ENCODE data around the gene ECHS1.

ECHS1 gene

GRCh38 chr10:133343558-133343957, 29.6 kb downstream of the ECHS1 start:
- DNase-seq (ENCODE audit: low read depth in 1 of 2, low spot score in 1 of 2) = no peak

GRCh38 chr10:133342942-133343341, 30.2 kb downstream of the ECHS1 start:
- no peak for DNase-seq (ENCODE audit: low read depth in 1 of 2, low spot score in 1 of 2)

- no peak for DNase-seq (ENCODE audit: low read depth in 1 of 2, low spot score in 1 of 2)
These were observed 31.2 kb downstream of the ECHS1 start for GRCh38 chr10:133341983-133342382.

GRCh38 chr10:133339708-133340380, 33.3 kb downstream of the ECHS1 start:
- no peak for DNase-seq (ENCODE audit: low read depth in 1 of 2, low spot score in 1 of 2)

GRCh38 chr10:133338080-133339071, 34.8 kb downstream of the ECHS1 start:
- no peak for DNase-seq (ENCODE audit: low read depth in 1 of 2, low spot score in 1 of 2)

GRCh38 chr10:133337370-133337725, 35.8 kb downstream of the ECHS1 start:
- DNase-seq (ENCODE audit: low read depth in 1 of 2, low spot score in 1 of 2) = no peak

- peak in 1 of 2 donors; percentile 53 for DNase-seq (ENCODE audit: low read depth in 1 of 2, low spot score in 1 of 2)
These were observed 36.4 kb downstream of the ECHS1 start, which contains the start of gene CALY for GRCh38 chr10:133336577-133337369. Gene CALY, minus strand, starts transcription at chr10:133336896. Its CDS starts 7,907 bp downstream, at chr10:133328989.

- DNase-seq (ENCODE audit: low read depth in 1 of 2, low spot score in 1 of 2) = no peak
These were observed 37.0 kb downstream of the ECHS1 start for GRCh38 chr10:133336118-133336576.

GRCh38 chr10:133335246-133336117, 37.7 kb downstream of the ECHS1 start:
- DNase-seq (ENCODE audit: low read depth in 1 of 2, low spot score in 1 of 2) = peak in 1 of 2 donors; percentile 67

- DNase-seq (ENCODE audit: low read depth in 1 of 2, low spot score in 1 of 2) = no peak
These were observed 38.5 kb downstream of the ECHS1 start for GRCh38 chr10:133334503-133335245.

- no peak for DNase-seq (ENCODE audit: low read depth in 1 of 2, low spot score in 1 of 2)
These were observed 40.0 kb downstream of the ECHS1 start for GRCh38 chr10:133332936-133333699.

GRCh38 chr10:133329491-133330202, 43.5 kb downstream of the ECHS1 start:
- DNase-seq (ENCODE audit: low read depth in 1 of 2, low spot score in 1 of 2) = peak; percentile 82 to 84

GRCh38 chr10:133328358-133329343, 44.5 kb downstream of the ECHS1 start:
- no peak for DNase-seq (ENCODE audit: low read depth in 1 of 2, low spot score in 1 of 2)

- no peak for DNase-seq (ENCODE audit: low read depth in 1 of 2, low spot score in 1 of 2)
These were observed 45.4 kb downstream of the ECHS1 start for GRCh38 chr10:133327651-133328357.

- no peak for DNase-seq (ENCODE audit: low read depth in 1 of 2, low spot score in 1 of 2)
These were observed 46.2 kb downstream of the ECHS1 start for GRCh38 chr10:133326745-133327650.
